IMR-90 (cell line): ENCODE results near the gene AMIGO1. TPM values are rescaled to one million over a fixed set of nuclear protein-coding genes. Genes with fewer than 3 reads are reported as not detected.

Source experiments
- ATAC-seq: fragments of 200-7000 bp; cut with Tn5 transposase; 2 replicates; pipeline ENCODE4 v1.9.1; 2020; ENCODE audit warnings: low read depth, mild to moderate bottlenecking, moderate library complexity
- BruUV-seq: library from RNA; stranded (reverse); fragments of 400-500 nt; replicated peaks from 2 replicates; lab custom pipeline; 2021; lab: Mats Ljungman, UMichigan
- CTCF ChIA-PET: fragments of 300-600 bp; formaldehyde crosslinking; extraction: SDS; loops from one replicate; lab custom pipeline; 2021; ENCODE audit warnings: antibody characterized with exemption; lab: Yijun Ruan, JAX
- POLR2A ChIA-PET: fragments of 300-600 bp; sonication (Branson Sonifier 250); formaldehyde crosslinking; loops from one replicate; lab custom pipeline; 2022; ENCODE audit warnings: antibody characterized with exemption; ENCODE audit not compliant: unreplicated experiment; lab: Charles Lee
- DNase-seq: peaks from one replicate; pipeline ENCODE4 v3.0.0; 2013
- H2AFZ ChIP-seq: replicated peaks from 2 replicates; pipeline ENCODE3; 2013; ENCODE audit warnings: low read length, mild to moderate bottlenecking; ENCODE audit not compliant: poor library complexity
- H2AK5ac ChIP-seq: 2 replicates; pipeline ENCODE4 v1.6.1; 2013; ENCODE audit warnings: low read depth, low read length, inconsistent platforms
- H2AK9ac ChIP-seq: replicated peaks from 2 replicates; pipeline ENCODE3; 2013; ENCODE audit warnings: mild to moderate bottlenecking, low read depth, low read length, moderate library complexity; ENCODE audit not compliant: poor library complexity
- H2BK120ac ChIP-seq: 2 replicates; pipeline ENCODE4 v1.6.1; 2013; ENCODE audit warnings: low read depth, low read length, inconsistent platforms
- H2BK15ac ChIP-seq: 3 replicates; pipeline ENCODE4 v1.6.1; 2013; ENCODE audit warnings: low read depth, low read length, inconsistent platforms
- H2BK20ac ChIP-seq: 2 replicates; pipeline ENCODE4 v1.6.1; 2013; ENCODE audit warnings: low read depth, mild to moderate bottlenecking, inconsistent platforms, low read length, moderate library complexity
- H2BK5ac ChIP-seq: 2 replicates; pipeline ENCODE4 v1.6.1; 2013; ENCODE audit warnings: mild to moderate bottlenecking, low read depth, low read length, inconsistent platforms; ENCODE audit not compliant: poor library complexity, severe bottlenecking
- H3K14ac ChIP-seq: replicated peaks from 2 replicates; pipeline ENCODE4 v1.6.1; 2013; ENCODE audit warnings: low read depth, low read length, inconsistent platforms
- H3K18ac ChIP-seq: 2 replicates; pipeline ENCODE4 v1.6.1; 2013; ENCODE audit warnings: low read depth, low read length, control low read depth
- H3K23ac ChIP-seq: 2 replicates; pipeline ENCODE4 v1.6.1; 2013; ENCODE audit warnings: low read depth, low read length, inconsistent platforms
- H3K27ac ChIP-seq: 2 replicates; pipeline ENCODE4 v1.5.1; 2013; ENCODE audit warnings: mild to moderate bottlenecking, control low read depth, low read length; ENCODE audit not compliant: insufficient read depth
- H3K27me3 ChIP-seq: 2 replicates; pipeline ENCODE4 v1.6.1; 2013; ENCODE audit warnings: low read length; ENCODE audit not compliant: control insufficient read depth, insufficient read depth
- H3K36me3 ChIP-seq: 2 replicates; pipeline ENCODE4 v1.6.1; 2013; ENCODE audit warnings: low read length, mixed read lengths; ENCODE audit not compliant: control insufficient read depth, insufficient read depth
- H3K4ac ChIP-seq: 2 replicates; pipeline ENCODE4 v1.6.1; 2013; ENCODE audit warnings: low read depth, low read length, inconsistent platforms
- H3K4me1 ChIP-seq: 2 replicates; pipeline ENCODE4 v1.6.1; 2013; ENCODE audit warnings: low read length, mixed read lengths; ENCODE audit not compliant: control insufficient read depth, insufficient read depth
- H3K4me2 ChIP-seq: 2 replicates; pipeline ENCODE4 v1.6.1; 2013; ENCODE audit warnings: low read depth, mild to moderate bottlenecking, control low read depth, low read length, moderate library complexity
- H3K4me3 ChIP-seq: 2 replicates; pipeline ENCODE4 v1.5.1; 2013; ENCODE audit warnings: low read depth, mild to moderate bottlenecking, control low read depth, low read length, moderate library complexity; ENCODE audit not compliant: insufficient read depth
- H3K56ac ChIP-seq: 2 replicates; pipeline ENCODE4 v1.6.1; 2013; ENCODE audit warnings: low read length, inconsistent platforms; ENCODE audit not compliant: insufficient read depth; ENCODE audit errors: extremely low read depth
- H3K79me1 ChIP-seq, 2 experiments: 2 replicates each; pipeline ENCODE4 v1.6.1; 2013; ENCODE audit warnings: low read length in 2 of 2, inconsistent platforms in 1 of 2, low read depth in 1 of 2
- H3K9ac ChIP-seq: 2 replicates; pipeline ENCODE4 v1.6.1; 2013; ENCODE audit warnings: low read depth, low read length, control low read depth
- H3K9me1 ChIP-seq: 2 replicates; pipeline ENCODE4 v1.6.1; 2013; ENCODE audit warnings: low read length, inconsistent platforms; ENCODE audit not compliant: insufficient read depth
- H3K9me3 ChIP-seq: 2 replicates; pipeline ENCODE4 v1.6.1; 2013; ENCODE audit warnings: low read length; ENCODE audit not compliant: control insufficient read depth, insufficient read depth
- H4K20me1 ChIP-seq: 2 replicates; pipeline ENCODE4 v1.6.1; 2013; ENCODE audit warnings: low read length, inconsistent platforms; ENCODE audit not compliant: insufficient read depth
- H4K5ac ChIP-seq: 2 replicates; pipeline ENCODE4 v1.6.1; 2013; ENCODE audit warnings: mild to moderate bottlenecking, low read depth, low read length, control low read depth
- H4K8ac ChIP-seq, 2 experiments: 2 replicates each; pipeline ENCODE4 v1.6.1; 2013; ENCODE audit warnings: low read depth in 2 of 2, low read length in 2 of 2, control low read depth in 1 of 2, inconsistent platforms in 1 of 2
- H4K91ac ChIP-seq: 2 replicates; pipeline ENCODE4 v1.6.1; 2013; ENCODE audit warnings: low read depth, low read length, inconsistent platforms; ENCODE audit not compliant: insufficient read depth
- BHLHE40 ChIP-seq: fragments of 150-350 bp; IDR thresholded peaks from 2 replicates; pipeline ENCODE4 v1.6.1; 2016; ENCODE audit warnings: mild to moderate bottlenecking, low read depth, low read length
- CEBPB ChIP-seq: IDR thresholded peaks from 2 replicates; pipeline ENCODE4 v1.6.1; 2012; ENCODE audit warnings: low read depth, low read length, improper control_type of control experiment
- CHD1 ChIP-seq: IDR thresholded peaks from 2 replicates; pipeline ENCODE4 v1.6.1; 2012; ENCODE audit warnings: low read depth, low read length, improper control_type of control experiment
- CTCF ChIP-seq: conservative IDR thresholded peaks from 2 replicates; pipeline ENCODE4 v1.5.1; 2012; ENCODE audit warnings: mild to moderate bottlenecking, low read depth, low read length, improper control_type of control experiment
- ELK1 ChIP-seq: fragments of 150-350 bp; IDR thresholded peaks from 2 replicates; pipeline ENCODE4 v1.6.1; 2016; ENCODE audit warnings: low read depth, mild to moderate bottlenecking, low read length, moderate library complexity, borderline replicate concordance
- FOS ChIP-seq: fragments of 150-350 bp; IDR thresholded peaks from 2 replicates; pipeline ENCODE4 v1.6.1; 2016; ENCODE audit warnings: low read depth, low read length
- MAFK ChIP-seq: IDR thresholded peaks from 2 replicates; pipeline ENCODE4 v1.6.1; 2012; ENCODE audit warnings: low read depth, low read length, improper control_type of control experiment
- MAZ ChIP-seq: IDR thresholded peaks from 2 replicates; pipeline ENCODE4 v1.6.1; 2012; ENCODE audit warnings: low read depth, mild to moderate bottlenecking, low read length, improper control_type of control experiment, moderate library complexity, borderline replicate concordance
- MXI1 ChIP-seq: IDR thresholded peaks from 2 replicates; pipeline ENCODE4 v1.6.1; 2012; ENCODE audit warnings: low read depth, mild to moderate bottlenecking, low read length, moderate library complexity, borderline replicate concordance
- NFE2L2 ChIP-seq: fragments of 150-350 bp; IDR thresholded peaks from 2 replicates; pipeline ENCODE4 v1.6.1; 2016; ENCODE audit warnings: low read depth, mild to moderate bottlenecking, low read length
- POLR2A ChIP-seq: IDR thresholded peaks from 2 replicates; pipeline ENCODE4 v1.6.1; 2012; ENCODE audit warnings: mild to moderate bottlenecking, low read depth, low read length
- RAD21 ChIP-seq: IDR thresholded peaks from 2 replicates; pipeline ENCODE4 v1.6.1; 2012; ENCODE audit warnings: low read length, improper control_type of control experiment
- RCOR1 ChIP-seq: IDR thresholded peaks from 2 replicates; pipeline ENCODE4 v1.6.1; 2012; ENCODE audit warnings: mild to moderate bottlenecking, low read length, improper control_type of control experiment; ENCODE audit not compliant: insufficient replicate concordance
- RFX5 ChIP-seq: IDR thresholded peaks from 2 replicates; pipeline ENCODE4 v1.8.0; 2012; ENCODE audit warnings: low read depth, mild to moderate bottlenecking, low read length, moderate library complexity
- SMC3 ChIP-seq: fragments of 150-350 bp; IDR thresholded peaks from 2 replicates; pipeline ENCODE4 v1.6.1; 2016; ENCODE audit warnings: low read depth, mild to moderate bottlenecking, antibody characterized with exemption, low read length, moderate library complexity
- USF2 ChIP-seq: fragments of 150-350 bp; IDR thresholded peaks from 2 replicates; pipeline ENCODE4 v1.6.1; 2017; ENCODE audit warnings: mild to moderate bottlenecking, antibody characterized with exemption, low read length, low read depth
- WGBS, 2 experiments: methylation state at CpG; one replicate each; pipeline versions ENCODE4 v1.1.5 to v1.1.7; 2013; ENCODE audit warnings: missing lambda C conversion rate in 2 of 2; ENCODE audit not compliant: insufficient read length in 1 of 2; ENCODE audit errors: extremely low coverage in 2 of 2; 5-methylcytosine and 5-hydroxymethylcytosine counted together
- dilution Hi-C: fragments of 300-500 bp; cut with HindIII; formaldehyde crosslinking; loops from one replicate; pipeline ENCODE4 v1.14.3; 2018; ENCODE audit warnings: low sequenced_read_pairs; ENCODE audit not compliant: unreplicated experiment
- in situ Hi-C: fragments of 300-500 bp; cut with MboI; formaldehyde crosslinking; loops from 3 replicates; pipeline ENCODE4 v1.14.3; 2019; ENCODE audit warnings: low sequenced_read_pairs, inconsistent platforms, mixed read lengths
- intact Hi-C: fragments of 100-400 bp; cut with micrococcal nuclease; formaldehyde crosslinking; loops from 2 replicates; pipeline ENCODE4 v1.10.0; 2022
- polyA plus RNA-seq, 3 experiments: library from polyadenylated mRNA; depleted of rRNA; stranded (reverse); fragments of >200 nt; gene quantifications; 2 replicates each; pipeline ENCODE4 v1.2.3, GENCODE V29; 2012; ENCODE audit warnings: low replicate concordance in 1 of 3
- total RNA-seq: library from RNA; depleted of rRNA; stranded (reverse); fragments of >200 nt; gene quantifications from 2 replicates; pipeline ENCODE4 v1.2.3, GENCODE V29; 2012

AMIGO1 gene
- total and polyA plus RNA-seq, 2 of the 4 experiments (the other 2 are of a cell fraction), result 1.5 to 1.6 TPM

- no TSS peak for BruUV-seq
- 29% methylated on average over 5 of the region's 7 CpGs; no CpG with 5 or more reads in 1 of the 2 experiments for WGBS, 2 experiments
- no peaks in the 10 kb centered on the region for H3K9me1 ChIP-seq
- no peak overlapping the region for H3K4me3 ChIP-seq
- peaks cover 37% of the 10 kb centered on the region for H3K27me3 ChIP-seq
- H3K9me3 ChIP-seq, result no peaks in the 10 kb centered on the region
- no peaks in the 10 kb centered on the region for H3K79me1 ChIP-seq
- POLR2A ChIA-PET, result no interaction called here
- no peaks in the 10 kb centered on the region for H3K36me3 ChIP-seq
- no peak overlapping the region for H3K4me2 ChIP-seq
- H2BK120ac ChIP-seq, result no peak overlapping the region
- H3K23ac ChIP-seq, result no peak overlapping the region
- H4K8ac ChIP-seq, result no peak overlapping the region
- CTCF ChIA-PET, result interaction anchor here (1.1 kb wide), 1 partner anchor 9 kb away, joined by 3 read pairs; no protein-coding TSS in a partner anchor
- intact Hi-C loops (no loop called here), dilution Hi-C loops (no loop called here), in situ Hi-C loops (no loop called here)
- no peak overlapping the region for H2AK9ac ChIP-seq
- peaks cover 3% of the 10 kb centered on the region; the same call in 1 of the 2 replicates for H3K4me1 ChIP-seq
- no peak overlapping the region for H3K14ac ChIP-seq
- no peak overlapping the region for H3K56ac ChIP-seq
- no peak overlapping the region for H2BK20ac ChIP-seq
- H3K18ac ChIP-seq, result no peak overlapping the region
- H4K20me1 ChIP-seq, result no peaks in the 10 kb centered on the region
- H2BK5ac ChIP-seq, result no peak overlapping the region
- H3K27ac ChIP-seq, result no peak overlapping the region
- no peak for TF ChIP-seq RCOR1
- no peak for TF ChIP-seq RFX5
- TF ChIP-seq MXI1, result no peak
- TF ChIP-seq MAFK, result no peak
- no peak for TF ChIP-seq POLR2A
- TF ChIP-seq FOS, result no peak
- TF ChIP-seq CTCF, result no peak
- TF ChIP-seq MAZ, result no peak
- TF ChIP-seq SMC3, result no peak
- no peak for TF ChIP-seq ELK1
- no peak for TF ChIP-seq CEBPB
- TF ChIP-seq CHD1, result no peak
- TF ChIP-seq RAD21, result no peak
- no peak for TF ChIP-seq NFE2L2
- TF ChIP-seq BHLHE40, result no peak
- TF ChIP-seq USF2, result no peak
- DNase-seq (no peak), ATAC-seq (no peak)
- H4K5ac ChIP-seq, result no peak overlapping the region
- no peak overlapping the region for H2AK5ac ChIP-seq
- H2AFZ ChIP-seq, result no peak overlapping the region
- H4K91ac ChIP-seq, result no peak overlapping the region
- H3K4ac ChIP-seq, result no peak overlapping the region
- H2BK15ac ChIP-seq, result no peak overlapping the region
- no peak overlapping the region for H3K9ac ChIP-seq
These were observed 30.7 kb downstream of the AMIGO1 start for GRCh38 chr1:109478806-109479205.
